KOPT-K1 (cell line): Measurements from ENCODE around the gene KEAP1.
"Not testable (repeated sequence)": the region's sequence is repeated elsewhere in the genome, so short reads cannot be mapped to it uniquely, and the experiment has no call there.

Experiments
- H3K27ac ChIP-seq: fragments of 200-600 bp; sonication (generic); 2 replicates; pipeline ENCODE4 v1.5.1; 2016; ENCODE audit warnings: antibody characterized with exemption, mild to moderate bottlenecking, low read depth, low read length; ENCODE audit not compliant: poor library complexity, severe bottlenecking
- H3K36me3 ChIP-seq: fragments of 200-600 bp; sonication (generic); 2 replicates; pipeline ENCODE4 v1.5.1; 2017; ENCODE audit warnings: antibody characterized with exemption, mild to moderate bottlenecking, low read length, moderate library complexity; ENCODE audit not compliant: insufficient read depth
- H3K9me3 ChIP-seq: fragments of 200-600 bp; sonication (generic); 2 replicates; pipeline ENCODE4 v1.5.1; 2017; ENCODE audit warnings: antibody characterized with exemption, low read length, mild to moderate bottlenecking; ENCODE audit not compliant: insufficient read depth, poor library complexity, severe bottlenecking

Gene KEAP1

GRCh38 chr19:10478903-10479384 lies 24.2 kb downstream of the KEAP1 start:
- H3K27ac ChIP-seq, result no peak overlapping the region
- H3K36me3 ChIP-seq, result no peaks in the 10 kb centered on the region
- H3K9me3 ChIP-seq, result no peaks in the 10 kb centered on the region

- Histone ChIP-seq H3K27ac (no peak overlapping the region), H3K9me3 (no peaks in the 10 kb centered on the region), H3K36me3 (no peaks in the 10 kb centered on the region)
Observed at GRCh38 chr19:10478476-10478875, 24.7 kb downstream of the KEAP1 start.

GRCh38 chr19:10474962-10475451 lies 28.1 kb downstream of the KEAP1 start:
- Histone ChIP-seq H3K9me3 (no peaks in the 10 kb centered on the region), H3K36me3 (no peaks in the 10 kb centered on the region), H3K27ac (no peak overlapping the region)

GRCh38 chr19:10473192-10473591 lies 30.0 kb downstream of the KEAP1 start:
- Histone ChIP-seq H3K36me3 (no peaks in the 10 kb centered on the region), H3K27ac (no peak overlapping the region)

GRCh38 chr19:10471909-10472308 lies 31.2 kb downstream of the KEAP1 start:
- Histone ChIP-seq H3K9me3 (no peaks in the 10 kb centered on the region), H3K27ac (no peak overlapping the region), H3K36me3 (no peaks in the 10 kb centered on the region)

More at GRCh38 chr19:10473192-10473591, 30.0 kb downstream of the KEAP1 start:
- no peaks in the 10 kb centered on the region for H3K9me3 ChIP-seq

GRCh38 chr19:10468133-10468532 lies 35.0 kb downstream of the KEAP1 start:
- Histone ChIP-seq H3K36me3 (no peaks in the 10 kb centered on the region), H3K9me3 (no peaks in the 10 kb centered on the region), H3K27ac (no peak overlapping the region)

- Histone ChIP-seq H3K9me3 (no peaks in the 10 kb centered on the region), H3K36me3 (no peaks in the 10 kb centered on the region), H3K27ac (no peak overlapping the region)
Observed at GRCh38 chr19:10467104-10467706, 36.0 kb downstream of the KEAP1 start.

GRCh38 chr19:10464456-10464855 lies 38.7 kb downstream of the KEAP1 start:
- Histone ChIP-seq H3K36me3 (no peaks in the 10 kb centered on the region), H3K9me3 (no peaks in the 10 kb centered on the region)

DNA sequence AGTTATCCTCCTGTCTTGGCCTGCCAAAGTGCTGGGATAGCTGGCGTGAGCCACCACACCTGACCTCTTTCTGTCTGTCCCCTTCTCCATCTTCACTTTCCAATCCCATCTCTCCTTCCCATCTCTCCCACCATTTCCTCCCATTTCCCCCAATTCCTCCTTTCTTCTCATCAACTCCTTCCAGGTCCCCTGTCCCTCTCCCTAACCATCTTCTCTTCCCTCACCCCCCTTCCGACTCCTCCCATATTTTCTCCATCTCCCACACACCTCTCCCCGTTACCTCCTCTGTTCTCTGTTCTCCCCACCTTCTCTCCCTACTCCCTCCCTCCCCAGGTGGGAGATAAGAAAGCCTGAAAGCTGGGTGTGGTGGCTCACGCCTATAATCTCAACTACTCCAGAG lies 40.6 kb downstream of the KEAP1 start:
- H3K27ac ChIP-seq, result no peak overlapping the region
- H3K36me3 ChIP-seq, result no peaks in the 10 kb centered on the region
- no peaks in the 10 kb centered on the region for H3K9me3 ChIP-seq

More at GRCh38 chr19:10464456-10464855, 38.7 kb downstream of the KEAP1 start:
- H3K27ac ChIP-seq, result no peak overlapping the region

DNA sequence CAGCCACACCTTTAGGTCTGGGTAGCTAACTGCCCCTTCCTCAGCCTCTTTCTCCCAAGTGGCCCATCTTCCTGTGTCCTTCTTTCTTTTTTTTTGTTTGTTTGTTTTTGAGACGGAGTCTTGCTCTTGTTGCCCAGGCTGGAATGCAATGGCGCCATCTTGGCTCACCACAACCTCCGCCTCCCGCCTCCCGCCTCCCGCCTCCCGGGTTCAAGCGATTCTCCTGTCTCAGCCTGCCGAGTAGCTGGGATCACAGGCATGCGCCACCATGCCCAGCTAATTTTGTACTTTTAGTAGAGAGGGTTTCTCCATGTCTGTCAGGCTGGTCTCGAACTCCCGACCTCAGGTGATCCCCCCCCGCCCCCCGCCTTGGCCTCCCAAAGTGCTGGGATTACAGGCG lies 41.1 kb downstream of the KEAP1 start:
- H3K36me3 ChIP-seq, H3K27ac ChIP-seq, H3K9me3 ChIP-seq: not testable (repeated sequence)

DNA sequence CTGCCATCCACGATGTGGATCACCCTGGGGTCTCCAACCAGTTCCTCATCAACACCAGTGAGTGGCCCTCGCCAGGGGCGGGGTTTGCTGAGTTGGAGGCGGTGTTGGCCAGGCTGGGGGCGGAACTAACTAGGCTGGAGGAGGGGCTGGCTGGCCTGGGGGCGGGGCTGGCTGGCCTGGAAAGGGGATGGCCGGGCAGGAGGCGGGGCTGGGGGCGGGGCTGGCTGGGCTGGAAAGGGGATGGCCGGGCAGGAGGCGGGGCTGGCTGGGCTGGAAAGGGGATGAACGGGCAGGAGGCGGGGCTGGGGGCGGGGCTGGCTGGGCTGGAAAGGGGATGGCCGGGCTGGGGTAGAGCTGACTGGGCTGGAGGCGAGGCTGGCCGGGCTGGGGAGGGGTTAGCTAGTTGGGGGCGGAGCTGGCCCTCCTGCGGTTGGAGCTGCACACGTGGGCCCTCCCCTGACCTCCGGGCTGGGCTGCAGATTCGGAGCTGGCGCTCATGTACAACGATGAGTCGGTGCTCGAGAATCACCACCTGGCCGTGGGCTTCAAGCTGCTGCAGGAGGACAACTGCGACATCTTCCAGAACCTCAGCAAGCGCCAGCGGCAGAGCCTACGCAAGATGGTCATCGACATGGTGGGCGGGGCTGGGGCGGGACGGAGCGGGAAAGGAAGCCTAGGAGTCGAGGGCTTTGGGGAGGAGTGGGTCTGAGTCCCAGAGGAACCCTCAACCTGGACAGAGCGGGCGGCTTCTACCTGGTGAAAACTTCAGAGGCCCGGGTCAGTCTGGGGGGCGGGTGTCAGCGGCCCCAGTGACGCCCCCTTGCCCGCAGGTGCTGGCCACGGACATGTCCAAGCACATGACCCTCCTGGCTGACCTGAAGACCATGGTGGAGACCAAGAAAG lies 41.9 kb downstream of the KEAP1 start:
- no peak overlapping the region for H3K27ac ChIP-seq
- H3K36me3 ChIP-seq, result no peaks in the 10 kb centered on the region

GRCh38 chr19:10460714-10461046 lies 42.5 kb downstream of the KEAP1 start:
- H3K27ac ChIP-seq, result no peak overlapping the region
- H3K9me3 ChIP-seq, result no peaks in the 10 kb centered on the region
- no peaks in the 10 kb centered on the region for H3K36me3 ChIP-seq

More for the DNA sequence above, 41.9 kb downstream of the KEAP1 start:
- H3K9me3 ChIP-seq, result no peaks in the 10 kb centered on the region

GRCh38 chr19:10458733-10459132 lies 44.4 kb downstream of the KEAP1 start:
- H3K27ac ChIP-seq, H3K36me3 ChIP-seq, H3K9me3 ChIP-seq: not testable (repeated sequence)

DNA sequence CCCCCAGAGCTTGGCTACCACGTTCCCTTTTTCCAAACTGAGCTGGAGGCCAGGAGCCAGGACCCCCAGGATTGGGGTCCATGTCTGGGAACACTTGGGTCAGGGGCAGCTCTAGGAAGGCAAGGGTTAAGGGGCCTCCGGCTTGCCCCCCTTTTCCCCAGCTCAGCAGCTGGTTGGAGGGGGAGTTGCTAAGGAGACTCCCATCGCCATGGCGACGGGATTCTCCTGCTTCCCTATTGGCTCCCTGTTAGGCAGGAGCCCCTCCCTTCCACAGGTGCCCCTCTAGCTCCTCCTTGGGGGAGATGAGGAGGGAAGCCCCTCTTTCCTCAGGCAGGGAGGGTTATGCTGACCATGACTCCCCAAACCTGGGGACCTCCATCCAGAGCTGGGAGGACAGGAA lies 48.9 kb downstream of the KEAP1 start:
- Histone ChIP-seq H3K27ac (no peak overlapping the region), H3K9me3 (no peaks in the 10 kb centered on the region), H3K36me3 (no peaks in the 10 kb centered on the region)

DNA sequence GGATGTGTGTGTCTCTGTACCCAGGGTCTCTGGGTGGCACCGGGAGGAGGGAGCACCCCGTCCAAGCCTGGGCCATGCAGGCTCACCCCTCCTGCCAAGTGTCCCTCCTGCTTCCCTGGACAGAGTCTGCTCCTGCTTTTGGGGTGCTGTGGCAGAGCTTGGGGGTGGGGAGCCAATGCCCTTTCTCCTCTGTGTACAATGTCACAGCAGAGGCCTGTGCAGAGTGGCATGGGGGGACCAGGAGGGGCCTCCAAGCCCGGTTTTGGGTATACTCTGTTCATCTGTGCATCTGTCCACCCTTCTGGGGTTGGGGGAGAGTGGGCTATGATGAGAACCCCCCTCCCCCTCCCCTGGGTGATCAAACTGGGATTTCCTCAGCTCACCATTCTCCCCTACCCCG lies 49.3 kb downstream of the KEAP1 start:
- no peaks in the 10 kb centered on the region for H3K36me3 ChIP-seq
- H3K9me3 ChIP-seq, result no peaks in the 10 kb centered on the region
- no peak overlapping the region for H3K27ac ChIP-seq
